HepG2 (cell line): Measurements from ENCODE around the gene MASP2. TPM values are rescaled to one million over a fixed set of nuclear protein-coding genes. Genes with fewer than 3 reads are reported as not detected.

Experiments used
- ATAC-seq: fragments of 200-7000 bp; cut with Tn5 transposase; 3 replicates; pipeline ENCODE4 v1.9.1; 2020; ENCODE audit warnings: mild to moderate bottlenecking, moderate library complexity
- Bru-seq: library from RNA; stranded (reverse); fragments of 400-500 nt; gene quantifications from one replicate; lab custom pipeline; 2021; lab: Mats Ljungman, UMichigan
- BruChase-seq, 2 experiments: library from RNA; stranded (reverse); fragments of 400-500 nt; gene quantifications; one replicate each; lab custom pipeline; 2021; lab: Mats Ljungman, UMichigan
- BruUV-seq: library from RNA; stranded (reverse); fragments of 400-500 nt; replicated peaks from 2 replicates; lab custom pipeline; 2021; lab: Mats Ljungman, UMichigan
- CTCF ChIA-PET: fragments of 300-600 bp; formaldehyde crosslinking; extraction: SDS; loops from one replicate; lab custom pipeline; 2021; ENCODE audit warnings: low total read pairs, inconsistent platforms, low intra/inter-chr PET ratio; lab: Yijun Ruan, JAX
- POLR2A ChIA-PET: fragments of 350-600 bp; sonication (Branson Sonifier 250); formaldehyde crosslinking; loops from one replicate; lab custom pipeline; 2020; ENCODE audit warnings: antibody characterized with exemption, inconsistent platforms; lab: Yijun Ruan, JAX
- DNase-seq: peaks from one replicate; pipeline ENCODE4 v3.0.0-alpha.2; 2015; ENCODE audit warnings: low spot score
- FAIRE-seq: peaks from 3 replicates; lab custom pipeline; 2011; peaks lifted over from hg19 to GRCh38; lab: Jason Lieb, UNC
- H2AFZ ChIP-seq: one replicate; pipeline ENCODE4 v1.6.1; 2011; ENCODE audit warnings: low read length, inconsistent platforms
- H3K27ac ChIP-seq: fragments of 300-600 bp; 3 replicates; pipeline ENCODE4 v1.8.0; 2011; ENCODE audit warnings: mixed run types, mild to moderate bottlenecking, mixed read lengths, low read length, inconsistent platforms; ENCODE audit not compliant: insufficient read depth; ENCODE audit errors: extremely low read length
- H3K27me3 ChIP-seq, 2 experiments: fragments of 200-600 bp in 1 of 2; 2 replicates in 1 of 2; 3 replicates in 1 of 2; pipeline versions ENCODE4 v1.6.0 to v1.8.0; 2011; ENCODE audit warnings: low read length in 2 of 2, mild to moderate bottlenecking in 2 of 2, moderate library complexity in 2 of 2, inconsistent platforms in 1 of 2; ENCODE audit not compliant: insufficient read depth in 2 of 2, control insufficient read depth in 1 of 2
- H3K36me3 ChIP-seq, 2 experiments: fragments of 200-600 bp in 1 of 2; replicated peaks in 1 of 2; 2 replicates in 1 of 2; 3 replicates in 1 of 2; pipeline versions ENCODE4 v1.5.1 to v1.8.0; 2011; ENCODE audit warnings: low read length in 2 of 2, inconsistent platforms in 1 of 2; ENCODE audit not compliant: insufficient read depth in 2 of 2, control insufficient read depth in 1 of 2
- H3K4me1 ChIP-seq: 2 replicates; pipeline ENCODE4 v1.5.1; 2012; ENCODE audit warnings: low read length, inconsistent platforms; ENCODE audit not compliant: insufficient read depth
- H3K4me2 ChIP-seq: 2 replicates; pipeline ENCODE4 v1.6.0; 2011; ENCODE audit warnings: low read depth, low read length, inconsistent platforms
- H3K4me3 ChIP-seq, 3 experiments: fragments of 200-600 bp in 1 of 3; sonication (generic), shearing (Covaris generic) in 1 of 3; replicated peaks in 1 of 3; 2 replicates each; pipeline ENCODE4 v1.5.1; 2011 to 2016; ENCODE audit warnings: low read length in 3 of 3, inconsistent platforms in 2 of 3, low read depth in 2 of 3, mild to moderate bottlenecking in 2 of 3, control low read depth in 1 of 3, mixed read lengths in 1 of 3; ENCODE audit not compliant: insufficient read depth in 1 of 3
- H3K79me2 ChIP-seq: one replicate; pipeline ENCODE4 v1.6.1; 2011; ENCODE audit warnings: low read length, inconsistent platforms; ENCODE audit not compliant: insufficient read depth
- H3K9ac ChIP-seq: 2 replicates; pipeline ENCODE4 v1.6.0; 2011; ENCODE audit warnings: mild to moderate bottlenecking, low read depth, low read length, inconsistent platforms; ENCODE audit not compliant: insufficient read depth
- H3K9me3 ChIP-seq: 2 replicates; pipeline ENCODE4 v1.5.1; 2012; ENCODE audit warnings: mild to moderate bottlenecking, low read length
- H4K20me1 ChIP-seq: 2 replicates; pipeline ENCODE4 v1.6.0; 2011; ENCODE audit warnings: inconsistent platforms, mild to moderate bottlenecking, low read length, moderate library complexity; ENCODE audit not compliant: insufficient read depth
- FOSL2 ChIP-seq: sonication (generic); formaldehyde crosslinking; IDR thresholded peaks from 2 replicates; pipeline ENCODE4 v1.4.0; 2020; ENCODE audit warnings: missing genetic modification reagents
- GZF1 ChIP-seq: sonication (generic); formaldehyde crosslinking; IDR thresholded peaks from 2 replicates; pipeline ENCODE4 v1.5.1; 2020; ENCODE audit warnings: mild to moderate bottlenecking, missing genetic modification reagents
- KLF6 ChIP-seq: IDR thresholded peaks from 2 replicates; pipeline ENCODE4 v1.8.0; 2016; ENCODE audit warnings: missing biosample characterization, missing genetic modification reagents
- MTA1 ChIP-seq: sonication (generic); formaldehyde crosslinking; IDR thresholded peaks from 2 replicates; pipeline ENCODE4 v1.4.0; 2020; ENCODE audit warnings: missing genetic modification reagents, mild to moderate bottlenecking, borderline replicate concordance
- TARDBP ChIP-seq: sonication (generic); formaldehyde crosslinking; IDR thresholded peaks from 2 replicates; pipeline ENCODE4 v1.8.0; 2022; ENCODE audit warnings: mild to moderate bottlenecking, missing genetic modification reagents
- ZKSCAN8 ChIP-seq: IDR thresholded peaks from 2 replicates; pipeline ENCODE4 v1.6.1; 2016; ENCODE audit warnings: borderline replicate concordance, missing genetic modification reagents, missing compliant biosample characterization
- ZNF274 ChIP-seq: sonication (generic); formaldehyde crosslinking; IDR thresholded peaks from 2 replicates; pipeline ENCODE4 v1.5.1; 2020; ENCODE audit warnings: mild to moderate bottlenecking, missing genetic modification reagents
- WGBS: methylation state at CpG from one replicate; pipeline ENCODE4 v1.1.6; 2017; ENCODE audit warnings: low lambda C conversion rate; 5-methylcytosine and 5-hydroxymethylcytosine counted together
- in situ Hi-C: cut with HindIII; loops from 2 replicates; pipeline ENCODE4 v1.10.0; 2017; ENCODE audit warnings: low pct_unique_long_range_greater_than_20kb; ENCODE audit not compliant: extremely low pct_ligation_motif_present
- intact Hi-C: fragments of 100-400 bp; cut with micrococcal nuclease; formaldehyde crosslinking; loops from one replicate; pipeline ENCODE4 v1.10.0; 2022; ENCODE audit not compliant: unreplicated experiment
- long read RNA-seq, 2 experiments: library from RNA in 1 of 2; library from polyadenylated mRNA in 1 of 2; stranded (forward) in 1 of 2; unstranded in 1 of 2; transcript quantifications; one replicate each; pipeline ENCODE4 v2.0.0, GENCODE V29; 2019 to 2022
- polyA minus RNA-seq, 3 experiments: library from RNA; depleted of rRNA, polyadenylated mRNA; stranded (reverse); fragments of >200 nt; gene quantifications; 2 replicates each; pipeline ENCODE4 v1.2.3, GENCODE V29; 2011; ENCODE audit warnings: low replicate concordance in 1 of 3
- polyA plus RNA-seq, 8 experiments: library from polyadenylated mRNA; depleted of rRNA in 3 of 8; stranded (reverse) in 7 of 8; unstranded in 1 of 8; fragments of >200 nt; fragmentation: Illumina TruSeq in 4 of 8; extraction: Trizol in 4 of 8; gene quantifications; 2 replicates each; pipeline versions ENCODE4 v1.2.1 to v1.2.3, GENCODE V29; 2011 to 2016; ENCODE audit warnings: low read depth in 4 of 8, missing spikeins in 1 of 8, mixed read lengths in 1 of 8; ENCODE audit not compliant: insufficient read depth in 1 of 8
- total RNA-seq, 5 experiments: library from RNA; depleted of rRNA; stranded (reverse); fragments of >200 nt; fragmentation: Illumina TruSeq; extraction: Trizol; gene quantifications; 2 replicates each; pipeline ENCODE4 v1.2.3, GENCODE V29; 2016; ENCODE audit warnings: low read depth in 1 of 5
- TF ChIP-seq, protein P1 (sequence below): IDR thresholded peaks from 2 replicates; pipeline ENCODE4 v1.6.1; 2016; ENCODE audit warnings: missing compliant biosample characterization, missing genetic modification reagents, borderline replicate concordance
- TF ChIP-seq, protein P2 (sequence below): sonication (generic); formaldehyde crosslinking; IDR thresholded peaks from 2 replicates; pipeline ENCODE4 v1.4.0; 2020; ENCODE audit warnings: low read depth, missing genetic modification reagents
- TF ChIP-seq, protein P3 (sequence below): sonication (generic); formaldehyde crosslinking; IDR thresholded peaks from 2 replicates; pipeline ENCODE4 v1.5.1; 2020; ENCODE audit warnings: mild to moderate bottlenecking, moderate library complexity, missing genetic modification reagents

Gene MASP2
- total RNA-seq (2016; rRNA removed; fragmentation: Illumina TruSeq; extraction: Trizol) (3.7 and 7.1 TPM in 2 replicates), polyA plus RNA-seq (2011; rRNA removed) (11.8 and 16.7 TPM in 2 replicates), polyA minus RNA-seq (2011; rRNA and poly(A)+ RNA removed; ENCODE audit: low replicate concordance) (1.6 and 14.9 TPM in 2 replicates), Bru-seq, nascent RNA (percentile 52 among the genes with signal in this experiment), BruChase-seq, experiment 1, labeled RNA remaining after a 6-hour chase (percentile 48 among the genes with signal in this experiment), BruChase-seq, experiment 2, labeled RNA remaining after a 2-hour chase (percentile 45 among the genes with signal in this experiment)
- 4.0 and 4.1 TPM in 2 replicates for total RNA-seq (2016; cell fraction: cytosol; rRNA removed; fragmentation: Illumina TruSeq; extraction: Trizol; ENCODE audit: low read depth)
- 3.6 and 8.1 TPM in 2 replicates for total RNA-seq (2016; cell fraction: insoluble cytoplasmic fraction; rRNA removed; fragmentation: Illumina TruSeq; extraction: Trizol)
- total RNA-seq (2016; cell fraction: membrane; rRNA removed; fragmentation: Illumina TruSeq; extraction: Trizol) = 4.8 TPM in 2 replicates
- 5.4 and 6.7 TPM in 2 replicates for total RNA-seq (2016; cell fraction: nucleus; rRNA removed; fragmentation: Illumina TruSeq; extraction: Trizol)
- 10.8 and 16.3 TPM in 2 replicates for polyA plus RNA-seq (2011; cell fraction: cytosol; rRNA removed)
- 17.0 and 17.1 TPM in 2 replicates for polyA plus RNA-seq (2011; cell fraction: nucleus; rRNA removed)
- polyA plus RNA-seq (2012) = 6.6 and 7.0 TPM in 2 replicates
- 4.2 and 4.5 TPM in 2 replicates for polyA plus RNA-seq (2016; cell fraction: cytosol; fragmentation: Illumina TruSeq; extraction: Trizol; ENCODE audit: low read depth)
- 5.6 and 6.9 TPM in 2 replicates for polyA plus RNA-seq (2016; cell fraction: insoluble cytoplasmic fraction; fragmentation: Illumina TruSeq; extraction: Trizol; ENCODE audit: low read depth)
- polyA plus RNA-seq (2016; cell fraction: membrane; fragmentation: Illumina TruSeq; extraction: Trizol; ENCODE audit: low read depth) = 5.1 and 5.7 TPM in 2 replicates
- 23.4 and 24.9 TPM in 2 replicates for polyA plus RNA-seq (2016; cell fraction: nucleus; fragmentation: Illumina TruSeq; extraction: Trizol; ENCODE audit: insufficient read depth, low read depth)
- polyA minus RNA-seq (2011; cell fraction: cytosol; rRNA and poly(A)+ RNA removed) = 5.7 and 6.9 TPM in 2 replicates
- polyA minus RNA-seq (2011; cell fraction: nucleus; rRNA and poly(A)+ RNA removed) = 9.3 and 9.4 TPM in 2 replicates
- long read RNA-seq, experiment 1, transcript MASP2-202 (5 exons, 726 nt) = major isoform, 12 of 35 reads
- long read RNA-seq, experiment 1, partial matches to known transcripts = 10 of 35 reads
- long read RNA-seq, experiment 1, other reads (novel, unspliced or antisense) = 11 of 35 reads
- long read RNA-seq, experiment 2, partial matches to known transcripts = 5 of 13 reads
- long read RNA-seq, experiment 2, other reads (novel, unspliced or antisense) = 4 of 13 reads

DNA sequence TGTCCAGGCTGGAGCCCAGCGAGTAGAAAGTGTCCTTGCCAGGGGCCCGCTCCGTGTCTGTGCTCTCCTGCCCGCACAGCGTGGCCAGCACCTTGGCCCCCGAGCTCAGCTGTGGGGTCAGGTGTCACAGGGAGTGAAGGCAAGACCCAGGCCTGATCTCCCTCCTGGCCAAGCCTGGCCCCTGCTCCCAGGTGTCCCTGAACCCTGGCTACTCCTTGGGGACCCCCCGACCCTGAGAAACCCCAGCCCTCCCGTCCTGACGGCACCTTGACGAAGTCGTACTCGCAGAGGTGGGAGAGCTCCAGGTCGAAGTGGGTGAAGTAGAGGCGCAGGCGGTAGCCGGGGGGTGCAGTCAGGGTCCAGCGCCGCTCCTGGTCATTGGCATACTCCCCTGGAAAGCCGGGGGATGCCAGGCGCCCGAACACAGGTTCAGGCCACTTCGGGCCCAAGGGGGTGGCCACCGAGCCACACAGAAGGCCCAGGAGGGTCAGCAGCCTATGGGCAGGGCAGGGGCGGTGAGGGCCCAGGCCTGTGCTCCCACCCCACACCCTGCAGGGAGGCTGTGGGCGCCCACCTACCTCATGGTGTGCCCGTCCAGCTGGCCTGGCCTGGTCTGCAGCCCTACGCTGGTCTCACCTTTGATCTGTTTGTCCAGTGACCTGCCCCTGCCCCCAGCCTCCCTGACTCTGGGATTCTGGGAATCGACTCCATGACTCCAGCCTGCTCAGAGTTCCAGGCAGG, at the start of gene MASP2:
Gene MASP2, minus strand, starts transcription at position 615 of the 741 bp plus-strand sequence. Its CDS starts 32 bp downstream, at position 583.
- in situ Hi-C loops = loop anchor here (25.0 kb wide), 1 partner anchor 591 kb away; no protein-coding TSS in a partner anchor
- Histone ChIP-seq H3K9me3 (no peaks in the 10 kb centered on the region), H3K27me3 (no peaks in the 10 kb centered on the region), H3K4me3 (peak within 1 kb of the TSS; percentile 57 to 72 (median 62)), H3K4me2 (peak within 1 kb of the TSS; percentile 80), H2AFZ (no peak within 1 kb of the TSS), H3K9ac (peak within 1 kb of the TSS; percentile 76), H3K27ac (peak within 1 kb of the TSS; percentile 85), H3K36me3 (no peaks in the 10 kb centered on the region), H3K79me2 (no peaks in the 10 kb centered on the region), H3K4me1 (peaks cover 34% of the 10 kb centered on the region), H4K20me1 (no peaks in the 10 kb centered on the region)
- ATAC-seq = peak; percentile 86
- 13% methylated on average over 3 of the region's 28 CpGs for WGBS
- intact Hi-C loops = no loop called here
- ChIA-PET POLR2A (interaction anchor here (1.3 to 3.0 kb wide), 6 partner anchors 9 to 53 kb away, joined by 3 to 18 read pairs (median 12); partner anchors contain the start of genes EXOSC10, SRM and TARDBP), CTCF (no interaction called here)
- BruUV-seq = TSS peak; percentile 76
- peak; percentile 78 for DNase-seq
- FAIRE-seq = peak; percentile 52
- 0 out of 2 replicates have a peak, but pooled peaks have one; percentile 20 for TF ChIP-seq MTA1
- TF ChIP-seq TARDBP = no peak
- TF ChIP-seq ZKSCAN8 (CRISPR knock-in tag) = 0 out of 2 replicates have a peak, but pooled peaks have one; percentile 5
- TF ChIP-seq, protein P1, sequence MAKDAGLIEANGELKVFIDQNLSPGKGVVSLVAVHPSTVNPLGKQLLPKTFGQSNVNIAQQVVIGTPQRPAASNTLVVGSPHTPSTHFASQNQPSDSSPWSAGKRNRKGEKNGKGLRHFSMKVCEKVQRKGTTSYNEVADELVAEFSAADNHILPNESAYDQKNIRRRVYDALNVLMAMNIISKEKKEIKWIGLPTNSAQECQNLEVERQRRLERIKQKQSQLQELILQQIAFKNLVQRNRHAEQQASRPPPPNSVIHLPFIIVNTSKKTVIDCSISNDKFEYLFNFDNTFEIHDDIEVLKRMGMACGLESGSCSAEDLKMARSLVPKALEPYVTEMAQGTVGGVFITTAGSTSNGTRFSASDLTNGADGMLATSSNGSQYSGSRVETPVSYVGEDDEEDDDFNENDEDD (CRISPR knock-in tag) = no peak
- TF ChIP-seq, protein P2, sequence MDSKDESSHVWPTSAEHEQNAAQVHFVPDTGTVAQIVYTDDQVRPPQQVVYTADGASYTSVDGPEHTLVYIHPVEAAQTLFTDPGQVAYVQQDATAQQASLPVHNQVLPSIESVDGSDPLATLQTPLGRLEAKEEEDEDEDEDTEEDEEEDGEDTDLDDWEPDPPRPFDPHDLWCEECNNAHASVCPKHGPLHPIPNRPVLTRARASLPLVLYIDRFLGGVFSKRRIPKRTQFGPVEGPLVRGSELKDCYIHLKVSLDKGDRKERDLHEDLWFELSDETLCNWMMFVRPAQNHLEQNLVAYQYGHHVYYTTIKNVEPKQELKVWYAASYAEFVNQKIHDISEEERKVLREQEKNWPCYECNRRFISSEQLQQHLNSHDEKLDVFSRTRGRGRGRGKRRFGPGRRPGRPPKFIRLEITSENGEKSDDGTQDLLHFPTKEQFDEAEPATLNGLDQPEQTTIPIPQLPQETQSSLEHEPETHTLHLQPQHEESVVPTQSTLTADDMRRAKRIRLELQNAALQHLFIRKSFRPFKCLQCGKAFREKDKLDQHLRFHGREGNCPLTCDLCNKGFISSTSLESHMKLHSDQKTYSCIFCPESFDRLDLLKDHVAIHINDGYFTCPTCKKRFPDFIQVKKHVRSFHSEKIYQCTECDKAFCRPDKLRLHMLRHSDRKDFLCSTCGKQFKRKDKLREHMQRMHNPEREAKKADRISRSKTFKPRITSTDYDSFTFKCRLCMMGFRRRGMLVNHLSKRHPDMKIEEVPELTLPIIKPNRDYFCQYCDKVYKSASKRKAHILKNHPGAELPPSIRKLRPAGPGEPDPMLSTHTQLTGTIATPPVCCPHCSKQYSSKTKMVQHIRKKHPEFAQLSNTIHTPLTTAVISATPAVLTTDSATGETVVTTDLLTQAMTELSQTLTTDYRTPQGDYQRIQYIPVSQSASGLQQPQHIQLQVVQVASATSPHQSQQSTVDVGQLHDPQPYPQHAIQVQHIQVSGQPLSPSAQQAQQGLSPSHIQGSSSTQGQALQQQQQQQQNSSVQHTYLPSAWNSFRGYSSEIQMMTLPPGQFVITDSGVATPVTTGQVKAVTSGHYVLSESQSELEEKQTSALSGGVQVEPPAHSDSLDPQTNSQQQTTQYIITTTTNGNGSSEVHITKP (CRISPR knock-in tag) = peak; percentile 72; the same call in 1 of the 2 replicates
- 0 out of 2 replicates have a peak, but pooled peaks have one; percentile 47 for TF ChIP-seq ZNF274
- TF ChIP-seq, protein P3, sequence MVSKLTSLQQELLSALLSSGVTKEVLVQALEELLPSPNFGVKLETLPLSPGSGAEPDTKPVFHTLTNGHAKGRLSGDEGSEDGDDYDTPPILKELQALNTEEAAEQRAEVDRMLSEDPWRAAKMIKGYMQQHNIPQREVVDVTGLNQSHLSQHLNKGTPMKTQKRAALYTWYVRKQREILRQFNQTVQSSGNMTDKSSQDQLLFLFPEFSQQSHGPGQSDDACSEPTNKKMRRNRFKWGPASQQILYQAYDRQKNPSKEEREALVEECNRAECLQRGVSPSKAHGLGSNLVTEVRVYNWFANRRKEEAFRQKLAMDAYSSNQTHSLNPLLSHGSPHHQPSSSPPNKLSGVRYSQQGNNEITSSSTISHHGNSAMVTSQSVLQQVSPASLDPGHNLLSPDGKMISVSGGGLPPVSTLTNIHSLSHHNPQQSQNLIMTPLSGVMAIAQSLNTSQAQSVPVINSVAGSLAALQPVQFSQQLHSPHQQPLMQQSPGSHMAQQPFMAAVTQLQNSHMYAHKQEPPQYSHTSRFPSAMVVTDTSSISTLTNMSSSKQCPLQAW (CRISPR knock-in tag) = peak; percentile 5; the same call in 1 of the 2 replicates
- TF ChIP-seq FOSL2 (CRISPR knock-in tag) = peak; percentile 18; the same call in 1 of the 2 replicates
- TF ChIP-seq KLF6 = no peak
- no peak for TF ChIP-seq GZF1 (CRISPR knock-in tag)
